H1 (cell line): ENCODE results near the gene PLXDC2. TPM values are rescaled to one million over a fixed set of nuclear protein-coding genes. Genes with fewer than 3 reads are reported as not detected.

Experiments
- CTCF ChIA-PET: fragments of 300-600 bp; sonication (Branson Sonifier 250); formaldehyde crosslinking; loops from one replicate; lab custom pipeline; 2021; ENCODE audit not compliant: partially characterized antibody; lab: Charles Lee
- POLR2A ChIA-PET: fragments of 300-600 bp; sonication (Branson Sonifier 250); formaldehyde crosslinking; loops from one replicate; lab custom pipeline; 2021; ENCODE audit warnings: inconsistent platforms; ENCODE audit not compliant: partially characterized antibody; lab: Charles Lee
- DNase-seq, 2 experiments: peaks; one replicate each; pipeline versions ENCODE4 v3.0.0 to v3.0.0-alpha.2; 2010 to 2022; ENCODE audit warnings: low spot score in 2 of 2, low read depth in 1 of 2, mixed read lengths in 1 of 2
- FAIRE-seq: peaks from 2 replicates; lab custom pipeline; 2011; peaks lifted over from hg19 to GRCh38; lab: Jason Lieb, UNC
- H2AFZ ChIP-seq: 2 replicates; pipeline ENCODE4 v1.8.1; 2012; ENCODE audit warnings: low read length, inconsistent platforms
- H2AK5ac ChIP-seq: 2 replicates; pipeline ENCODE4 v1.6.1; 2013; ENCODE audit warnings: low read depth, low read length
- H2BK120ac ChIP-seq: replicated peaks from 2 replicates; pipeline ENCODE3; 2013; ENCODE audit warnings: low read depth, low read length, inconsistent platforms
- H2BK12ac ChIP-seq: 2 replicates; pipeline ENCODE4 v1.6.1; 2013; ENCODE audit warnings: low read depth, low read length
- H2BK15ac ChIP-seq: 2 replicates; pipeline ENCODE4 v1.6.1; 2013; ENCODE audit warnings: low read length
- H2BK20ac ChIP-seq: 2 replicates; pipeline ENCODE4 v1.6.1; 2013; ENCODE audit warnings: low read length
- H2BK5ac ChIP-seq: 2 replicates; pipeline ENCODE4 v1.6.1; 2013; ENCODE audit warnings: low read depth, low read length
- H3K14ac ChIP-seq: 2 replicates; pipeline ENCODE4 v1.6.1; 2013; ENCODE audit warnings: inconsistent platforms; ENCODE audit not compliant: insufficient read length
- H3K18ac ChIP-seq: 2 replicates; pipeline ENCODE4 v1.6.1; 2013; ENCODE audit warnings: low read length; ENCODE audit errors: extremely low read depth
- H3K23ac ChIP-seq: 2 replicates; pipeline ENCODE4 v1.6.1; 2013; ENCODE audit warnings: inconsistent platforms; ENCODE audit not compliant: insufficient read length
- H3K23me2 ChIP-seq: 2 replicates; pipeline ENCODE4 v1.6.1; 2013; ENCODE audit warnings: low read depth, low read length
- H3K27ac ChIP-seq: 2 replicates; pipeline ENCODE4 v1.6.1; 2011; ENCODE audit warnings: low read depth, low read length, inconsistent platforms
- H3K27me3 ChIP-seq, 4 experiments: replicated peaks in 1 of 4; 1 replicate in 1 of 4; 2 replicates in 3 of 4; pipeline versions ENCODE4 v1.6.1 to v1.8.1; 2011 to 2013; ENCODE audit warnings: low read length in 3 of 4, mild to moderate bottlenecking in 3 of 4, inconsistent platforms in 2 of 4, mixed read lengths in 2 of 4, moderate library complexity in 1 of 4; ENCODE audit not compliant: control insufficient read depth in 3 of 4, insufficient read depth in 3 of 4; ENCODE audit errors: extremely low read depth in 1 of 4
- H3K36me3 ChIP-seq, 4 experiments: 2 replicates each; pipeline versions ENCODE4 v1.6.1 to v1.8.1; 2011 to 2013; ENCODE audit warnings: mild to moderate bottlenecking in 4 of 4, low read length in 3 of 4, moderate library complexity in 2 of 4, control low read depth in 1 of 4, inconsistent platforms in 1 of 4; ENCODE audit not compliant: insufficient read depth in 4 of 4, control insufficient read depth in 2 of 4
- H3K4ac ChIP-seq: replicated peaks from 2 replicates; pipeline ENCODE3; 2013; ENCODE audit warnings: low read length, low read depth, mixed read lengths, inconsistent platforms; ENCODE audit not compliant: insufficient read length
- H3K4me1 ChIP-seq, 4 experiments: replicated peaks in 1 of 4; 1 replicate in 1 of 4; 2 replicates in 3 of 4; pipeline versions ENCODE4 v1.6.1 to v1.8.1; 2011 to 2013; ENCODE audit warnings: low read length in 3 of 4, inconsistent platforms in 2 of 4, mixed read lengths in 1 of 4; ENCODE audit not compliant: insufficient read depth in 4 of 4, control insufficient read depth in 3 of 4
- H3K4me2 ChIP-seq, 2 experiments: 2 replicates each; pipeline versions ENCODE4 v1.6.1 to v1.8.1; 2011 to 2013; ENCODE audit warnings: low read depth in 2 of 2, low read length in 2 of 2, control low read depth in 1 of 2, inconsistent platforms in 1 of 2, mild to moderate bottlenecking in 1 of 2; ENCODE audit not compliant: insufficient read depth in 1 of 2
- H3K4me3 ChIP-seq, 4 experiments: fragments of 200-600, 300-600 bp in 1 of 4; sonication (generic), shearing (Covaris generic), sonication (Bioruptor Twin) in 1 of 4; 2 replicates each; pipeline versions ENCODE4 v1.5.1 to v1.8.1; 2011 to 2016; ENCODE audit warnings: low read length in 4 of 4, low read depth in 3 of 4, control low read depth in 2 of 4, inconsistent platforms in 2 of 4, mild to moderate bottlenecking in 2 of 4, mixed read lengths in 1 of 4, moderate library complexity in 1 of 4; ENCODE audit not compliant: insufficient read depth in 2 of 4; ENCODE audit errors: extremely low read depth in 1 of 4
- H3K56ac ChIP-seq: replicated peaks from 2 replicates; pipeline ENCODE3; 2013; ENCODE audit warnings: low read depth, mild to moderate bottlenecking, mixed read lengths, low read length, inconsistent platforms; ENCODE audit not compliant: insufficient read length
- H3K79me1 ChIP-seq: 2 replicates; pipeline ENCODE4 v1.6.1; 2013; ENCODE audit warnings: low read depth, low read length, control low read depth
- H3K79me2 ChIP-seq, 2 experiments: 2 replicates each; pipeline versions ENCODE4 v1.6.1 to v1.8.1; 2012 to 2013; ENCODE audit warnings: low read length in 2 of 2, mild to moderate bottlenecking in 2 of 2, inconsistent platforms in 1 of 2; ENCODE audit not compliant: insufficient read depth in 2 of 2, control insufficient read depth in 1 of 2
- H3K9ac ChIP-seq, 4 experiments: replicated peaks in 1 of 4; 1 replicate in 1 of 4; 2 replicates in 3 of 4; pipeline versions ENCODE4 v1.6.1 to v1.8.1; 2011 to 2013; ENCODE audit warnings: low read depth in 3 of 4, low read length in 3 of 4, control low read depth in 2 of 4, mild to moderate bottlenecking in 2 of 4, moderate library complexity in 2 of 4, inconsistent platforms in 1 of 4; ENCODE audit errors: extremely low read depth in 1 of 4
- H3K9me3 ChIP-seq, 2 experiments: 2 replicates each; pipeline versions ENCODE4 v1.6.1 to v1.8.1; 2012 to 2013; ENCODE audit warnings: mild to moderate bottlenecking in 2 of 2, moderate library complexity in 2 of 2, control low read depth in 1 of 2, inconsistent platforms in 1 of 2, low read depth in 1 of 2, low read length in 1 of 2, mixed read lengths in 1 of 2; ENCODE audit not compliant: insufficient read depth in 2 of 2
- H4K20me1 ChIP-seq, 2 experiments: replicated peaks in 1 of 2; 2 replicates each; pipeline versions ENCODE3 to v1.8.1; 2011 to 2013; ENCODE audit warnings: inconsistent platforms in 2 of 2, low read length in 2 of 2, mild to moderate bottlenecking in 1 of 2; ENCODE audit not compliant: insufficient read depth in 2 of 2, control insufficient read depth in 1 of 2
- H4K5ac ChIP-seq: 2 replicates; pipeline ENCODE4 v1.6.1; 2013; ENCODE audit warnings: low read length, low read depth, mixed read lengths, inconsistent platforms; ENCODE audit not compliant: insufficient read length
- H4K8ac ChIP-seq: 2 replicates; pipeline ENCODE4 v1.8.0; 2013; ENCODE audit warnings: mild to moderate bottlenecking, moderate library complexity, low read length, inconsistent platforms; ENCODE audit not compliant: insufficient read depth; ENCODE audit errors: extremely low read depth
- H4K91ac ChIP-seq: replicated peaks from 2 replicates; pipeline ENCODE3; 2013; ENCODE audit warnings: low read length, mixed read lengths, inconsistent platforms; ENCODE audit not compliant: insufficient read length
- ASH2L ChIP-seq: fragments of 200-600, 300-600 bp; sonication (generic); IDR thresholded peaks from one replicate; pipeline ENCODE4 v1.7.1; 2017; ENCODE audit warnings: low read length
- GTF2F1 ChIP-seq: IDR thresholded peaks from 2 replicates; pipeline ENCODE4 v1.6.1; 2012; ENCODE audit warnings: low read depth, low read length, improper control_type of control experiment, borderline replicate concordance
- HDAC2 ChIP-seq, 2 experiments: fragments of 300-600 bp in 1 of 2; sonication (generic) in 1 of 2; IDR thresholded peaks; 2 replicates each; pipeline ENCODE4 v1.6.1; 2011 to 2012; ENCODE audit warnings: low read depth in 2 of 2, low read length in 2 of 2, mild to moderate bottlenecking in 2 of 2, moderate library complexity in 2 of 2, borderline replicate concordance in 1 of 2, inconsistent platforms in 1 of 2
- POLR2AphosphoS5 ChIP-seq: IDR thresholded peaks from 2 replicates; pipeline ENCODE4 v1.6.1; 2011; ENCODE audit warnings: low read depth, low read length
- SP2 ChIP-seq: IDR thresholded peaks from 2 replicates; pipeline ENCODE4 v1.6.1; 2012; ENCODE audit warnings: mild to moderate bottlenecking, low read length, inconsistent platforms
- SP4 ChIP-seq: IDR thresholded peaks from 2 replicates; pipeline ENCODE4 v1.6.1; 2012; ENCODE audit warnings: low read length, inconsistent platforms
- TEAD4 ChIP-seq: IDR thresholded peaks from 2 replicates; pipeline ENCODE4 v1.6.1; 2012; ENCODE audit warnings: low read depth, low read length, inconsistent platforms, mixed read lengths
- WGBS, 2 experiments: shearing (Covaris generic) in 1 of 2; methylation state at CpG; one replicate each; pipeline versions ENCODE4 v1.1.6 to v1.1.7; 2013 to 2015; ENCODE audit warnings: low lambda C conversion rate in 2 of 2, mixed read lengths in 2 of 2, inconsistent platforms in 1 of 2, low coverage in 1 of 2, missing lambda C conversion rate in 1 of 2; ENCODE audit not compliant: insufficient replicate concordance in 2 of 2, insufficient coverage in 1 of 2, insufficient read length in 1 of 2; ENCODE audit errors: extremely low coverage in 1 of 2, missing lambda C conversion rate in 1 of 2; 5-methylcytosine and 5-hydroxymethylcytosine counted together
- polyA plus RNA-seq, 7 experiments: library from polyadenylated mRNA; depleted of rRNA in 3 of 7; stranded (reverse) in 5 of 7; unstranded in 2 of 7; fragments of >200 nt in 5 of 7; fragments of 200-250 nt in 2 of 7; gene quantifications; 1 replicate in 5 of 7; 2 replicates in 1 of 7; 4 replicates in 1 of 7; pipeline versions ENCODE4 v1.2.1 to v1.2.3, GENCODE V29; 2011 to 2013; ENCODE audit warnings: missing spikeins in 2 of 7, mixed read lengths in 2 of 7
- total RNA-seq: library from RNA; stranded (reverse); fragmentation: NEBNext Ultra II Directional; extraction: Animal tissue kit (Norgen Biotek cat#: 25700); gene quantifications from 2 replicates; pipeline ENCODE4 v1.2.1, GENCODE V29; 2021
- TF ChIP-seq, protein P1 (sequence below): IDR thresholded peaks from 2 replicates; pipeline ENCODE4 v1.6.1; 2012; ENCODE audit warnings: inconsistent platforms
- TF ChIP-seq, protein P2 (sequence below), 3 experiments: IDR thresholded peaks; 1 replicate in 2 of 3; 2 replicates in 1 of 3; pipeline versions ENCODE4 v1.5.1 to v1.6.1; 2011; ENCODE audit warnings: low read length in 3 of 3, mild to moderate bottlenecking in 3 of 3, inconsistent platforms in 2 of 3, low read depth in 1 of 3, moderate library complexity in 1 of 3; ENCODE audit not compliant: insufficient read depth in 1 of 3; ENCODE audit errors: control extremely low read depth in 1 of 3
- TF ChIP-seq, protein P3 (sequence below): IDR thresholded peaks from 2 replicates; pipeline ENCODE4 v1.6.1; 2011; ENCODE audit warnings: low read depth, mild to moderate bottlenecking, low read length; ENCODE audit not compliant: insufficient read depth

The PLXDC2 gene
- total and polyA plus RNA-seq, 2 of the 8 experiments (the other 6 are each of a cell fraction or from before 2014, with no cell fraction given), result 23.0 to 40.5 TPM

DNA sequence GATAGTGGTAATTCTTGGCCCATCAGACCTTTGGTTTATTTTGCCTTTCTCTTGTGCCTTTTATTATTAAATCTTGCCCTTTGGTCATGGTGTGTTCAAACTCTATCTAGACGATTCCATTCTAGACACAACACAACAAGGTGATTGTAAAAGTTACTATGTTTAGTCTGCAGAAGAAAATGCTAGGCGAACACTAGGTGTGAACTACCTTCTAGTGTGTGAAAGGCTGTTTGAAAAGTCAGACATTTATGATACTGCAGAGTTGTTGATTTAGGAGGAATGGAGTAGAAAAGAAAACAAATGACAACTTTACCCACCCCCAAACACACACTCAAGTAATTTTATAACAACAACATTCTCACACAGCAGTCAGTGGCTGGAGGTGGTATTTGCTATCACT is 103.4 kb downstream of the PLXDC2 start:
- Histone ChIP-seq H3K4me1 (peaks cover 0 to 17% (median 10%) of the 10 kb centered on the region in 4 experiments; a peak in 6 of 7 replicates), H3K23ac (no peak overlapping the region), H3K14ac (no peak overlapping the region), H3K23me2 (no peaks in the 10 kb centered on the region; the same call in 1 of the 2 replicates), H3K4ac (no peak overlapping the region), H3K79me2 (peaks cover 0 to 66% of the 10 kb centered on the region in 2 experiments; a peak in 2 of 4 replicates), H4K91ac (no peak overlapping the region), H3K27ac (no peak overlapping the region), H3K27me3 (no peaks in the 10 kb centered on the region), H4K20me1 (no peaks in the 10 kb centered on the region), H2AFZ (no peak overlapping the region), H2AK5ac (no peak overlapping the region), H2BK12ac (no peak overlapping the region), H3K36me3 (no peaks in the 10 kb centered on the region), H2BK120ac (no peak overlapping the region), H4K5ac (no peak overlapping the region), H2BK5ac (no peak overlapping the region; the same call in 1 of the 2 replicates), H3K79me1 (no peaks in the 10 kb centered on the region; the same call in none of the 2 replicates), H3K4me3 (no peak overlapping the region), H3K9me3 (no peaks in the 10 kb centered on the region), H3K56ac (no peak overlapping the region), H2BK15ac (no peak overlapping the region), H3K18ac (peak overlapping the region; percentile 39; the same call in 1 of the 2 replicates), H4K8ac (no peak overlapping the region), H3K4me2 (no peak overlapping the region), H3K9ac (no peak overlapping the region), H2BK20ac (no peak overlapping the region)
- FAIRE-seq, result no peak
- DNase-seq, result no peak
- WGBS, 2 experiments, result 85% methylated on average over 2 of the region's 2 CpGs; no CpG with 5 or more reads in 1 of the 2 experiments
- POLR2A ChIA-PET, result no interaction called here
- CTCF ChIA-PET, result no interaction called here
- TF ChIP-seq, protein P1, sequence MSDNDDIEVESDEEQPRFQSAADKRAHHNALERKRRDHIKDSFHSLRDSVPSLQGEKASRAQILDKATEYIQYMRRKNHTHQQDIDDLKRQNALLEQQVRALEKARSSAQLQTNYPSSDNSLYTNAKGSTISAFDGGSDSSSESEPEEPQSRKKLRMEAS, result no peak
- no peak for TF ChIP-seq ASH2L
- no peak for TF ChIP-seq TEAD4
- no peak for TF ChIP-seq GTF2F1
- TF ChIP-seq, protein P2, sequence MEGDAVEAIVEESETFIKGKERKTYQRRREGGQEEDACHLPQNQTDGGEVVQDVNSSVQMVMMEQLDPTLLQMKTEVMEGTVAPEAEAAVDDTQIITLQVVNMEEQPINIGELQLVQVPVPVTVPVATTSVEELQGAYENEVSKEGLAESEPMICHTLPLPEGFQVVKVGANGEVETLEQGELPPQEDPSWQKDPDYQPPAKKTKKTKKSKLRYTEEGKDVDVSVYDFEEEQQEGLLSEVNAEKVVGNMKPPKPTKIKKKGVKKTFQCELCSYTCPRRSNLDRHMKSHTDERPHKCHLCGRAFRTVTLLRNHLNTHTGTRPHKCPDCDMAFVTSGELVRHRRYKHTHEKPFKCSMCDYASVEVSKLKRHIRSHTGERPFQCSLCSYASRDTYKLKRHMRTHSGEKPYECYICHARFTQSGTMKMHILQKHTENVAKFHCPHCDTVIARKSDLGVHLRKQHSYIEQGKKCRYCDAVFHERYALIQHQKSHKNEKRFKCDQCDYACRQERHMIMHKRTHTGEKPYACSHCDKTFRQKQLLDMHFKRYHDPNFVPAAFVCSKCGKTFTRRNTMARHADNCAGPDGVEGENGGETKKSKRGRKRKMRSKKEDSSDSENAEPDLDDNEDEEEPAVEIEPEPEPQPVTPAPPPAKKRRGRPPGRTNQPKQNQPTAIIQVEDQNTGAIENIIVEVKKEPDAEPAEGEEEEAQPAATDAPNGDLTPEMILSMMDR (IDR thresholded peaks at IDR 0.05; ENCODE audit: control extremely low read depth in 1 of 3, insufficient read depth in 1 of 3, low read depth in 1 of 3, low read length in 3 of 3), result no peak
- TF ChIP-seq POLR2AphosphoS5, result no peak
- TF ChIP-seq, protein P3, sequence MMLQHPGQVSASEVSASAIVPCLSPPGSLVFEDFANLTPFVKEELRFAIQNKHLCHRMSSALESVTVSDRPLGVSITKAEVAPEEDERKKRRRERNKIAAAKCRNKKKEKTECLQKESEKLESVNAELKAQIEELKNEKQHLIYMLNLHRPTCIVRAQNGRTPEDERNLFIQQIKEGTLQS, result no peak
- TF ChIP-seq SP2, result no peak
- no peak for TF ChIP-seq HDAC2 (IDR thresholded peaks at IDR 0.05; ENCODE audit: borderline replicate concordance in 1 of 2, low read depth in 2 of 2, low read length in 2 of 2)
- TF ChIP-seq SP4, result no peak
